Cardiac muscle cell (in vitro differentiated cells and primary cell): ENCODE results near the gene DNM2. TPM values are rescaled to one million over a fixed set of nuclear protein-coding genes. Genes with fewer than 3 reads are reported as not detected.
"Not testable (repeated sequence)": the region's sequence is repeated elsewhere in the genome, so short reads cannot be mapped to it uniquely, and the experiment has no call there.

Experiments
- DNase-seq, 2 donors: peaks; one replicate each; pipeline versions ENCODE4 v3.0.0 to v3.0.0-alpha.2; 2010 to 2017; ENCODE audit warnings: low read depth in 1 of 2, low spot score in 1 of 2
- H3K27ac ChIP-seq: fragments of 200-600 bp; sonication (generic); 2 replicates; pipeline ENCODE4 v1.5.1; 2016
- H3K27me3 ChIP-seq: fragments of 200-600 bp; sonication (generic); 2 replicates; pipeline ENCODE4 v1.6.0; 2016; ENCODE audit warnings: control low read depth
- H3K36me3 ChIP-seq: fragments of 200-600 bp; sonication (generic); 2 replicates; pipeline ENCODE4 v1.5.1; 2016; ENCODE audit warnings: control low read depth
- H3K4me1 ChIP-seq: fragments of 200-600 bp; sonication (generic); 2 replicates; pipeline ENCODE4 v1.8.1; 2017; ENCODE audit warnings: low read depth, mild to moderate bottlenecking, mixed run types
- H3K4me3 ChIP-seq: fragments of 200-600 bp; sonication (generic); 2 replicates; pipeline ENCODE4 v1.5.1; 2016; ENCODE audit warnings: mild to moderate bottlenecking
- H3K9me3 ChIP-seq: fragments of 200-600 bp; sonication (generic); 2 replicates; pipeline ENCODE4 v1.5.1; 2017; ENCODE audit warnings: low read depth, mild to moderate bottlenecking, control low read depth
- polyA plus RNA-seq: library from polyadenylated mRNA; unstranded; fragments of >200 nt; fragmentation: Nextera tagmentation; extraction: Ambion mirVana; gene quantifications from 2 replicates; pipeline ENCODE4 v1.2.1, GENCODE V29; 2016
- total RNA-seq: library from RNA; depleted of rRNA; stranded (reverse); fragments of >200 nt; gene quantifications from 2 replicates; pipeline ENCODE4 v1.2.3, GENCODE V29; 2016
- TF ChIP-seq, protein P1 (sequence below): IDR thresholded peaks from 2 replicates; pipeline ENCODE4 v1.5.1; 2012; ENCODE audit warnings: low read depth, mild to moderate bottlenecking, low read length

DNM2 gene
- total and polyA plus RNA-seq, 2 experiments from 2014 or later: 122 to 132 TPM

DNA sequence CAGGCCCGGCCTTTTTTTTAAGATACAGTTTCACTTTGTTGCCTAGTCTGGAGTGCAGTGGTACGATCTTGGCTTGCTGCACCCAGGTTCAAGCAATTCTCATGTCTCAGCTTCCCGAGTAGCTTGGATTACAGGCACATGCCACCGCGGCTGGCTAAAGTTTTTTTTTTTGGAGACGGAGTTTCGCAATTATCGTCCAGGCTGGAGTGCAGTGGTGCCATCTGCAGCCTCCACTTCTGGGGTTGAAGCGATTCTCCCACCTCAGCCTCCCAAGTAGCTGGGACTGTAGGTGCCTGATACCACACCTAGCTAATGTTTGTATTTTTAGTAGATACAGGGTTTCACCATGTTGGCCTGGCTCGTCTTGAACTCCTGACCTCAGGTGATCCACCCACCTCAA is 148.6 kb downstream of the DNM2 start:
- TF ChIP-seq, protein P1, sequence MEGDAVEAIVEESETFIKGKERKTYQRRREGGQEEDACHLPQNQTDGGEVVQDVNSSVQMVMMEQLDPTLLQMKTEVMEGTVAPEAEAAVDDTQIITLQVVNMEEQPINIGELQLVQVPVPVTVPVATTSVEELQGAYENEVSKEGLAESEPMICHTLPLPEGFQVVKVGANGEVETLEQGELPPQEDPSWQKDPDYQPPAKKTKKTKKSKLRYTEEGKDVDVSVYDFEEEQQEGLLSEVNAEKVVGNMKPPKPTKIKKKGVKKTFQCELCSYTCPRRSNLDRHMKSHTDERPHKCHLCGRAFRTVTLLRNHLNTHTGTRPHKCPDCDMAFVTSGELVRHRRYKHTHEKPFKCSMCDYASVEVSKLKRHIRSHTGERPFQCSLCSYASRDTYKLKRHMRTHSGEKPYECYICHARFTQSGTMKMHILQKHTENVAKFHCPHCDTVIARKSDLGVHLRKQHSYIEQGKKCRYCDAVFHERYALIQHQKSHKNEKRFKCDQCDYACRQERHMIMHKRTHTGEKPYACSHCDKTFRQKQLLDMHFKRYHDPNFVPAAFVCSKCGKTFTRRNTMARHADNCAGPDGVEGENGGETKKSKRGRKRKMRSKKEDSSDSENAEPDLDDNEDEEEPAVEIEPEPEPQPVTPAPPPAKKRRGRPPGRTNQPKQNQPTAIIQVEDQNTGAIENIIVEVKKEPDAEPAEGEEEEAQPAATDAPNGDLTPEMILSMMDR: no peak
- no peak overlapping the region for H3K27ac ChIP-seq

DNA sequence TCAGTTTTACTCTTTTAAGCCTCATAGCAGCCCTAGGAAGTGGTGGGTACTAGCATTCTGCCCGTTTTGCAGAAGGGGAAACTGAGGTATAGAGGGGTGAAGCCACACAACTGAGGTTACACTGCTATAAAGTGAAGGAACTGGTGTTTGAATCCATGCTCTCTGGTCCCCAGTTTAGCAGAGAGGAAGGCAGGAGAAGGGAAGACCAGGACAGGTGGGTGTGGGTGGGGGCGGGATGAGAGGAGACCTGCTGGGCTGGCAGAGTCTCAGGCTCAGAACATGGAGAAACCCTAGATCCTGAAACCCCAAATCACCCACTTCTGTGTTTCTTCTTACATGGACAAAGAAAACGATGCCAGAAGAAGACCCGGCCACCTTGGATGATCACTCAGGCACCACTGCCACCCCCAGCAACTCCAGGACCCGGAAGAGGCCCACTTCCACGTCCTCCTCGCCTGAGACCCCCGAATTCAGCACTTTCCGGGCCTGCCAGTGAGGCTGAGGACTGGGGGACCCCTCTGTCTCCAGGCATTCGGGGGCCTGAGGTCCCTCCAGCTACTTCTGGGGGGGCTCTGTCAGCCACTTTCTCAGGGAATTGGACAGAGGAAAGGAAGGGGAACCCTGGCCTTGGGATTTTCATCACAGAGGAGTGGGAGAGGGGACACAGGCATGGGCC is 151.1 kb downstream of the DNM2 start:
- Histone ChIP-seq H3K36me3 (no peaks in the 10 kb centered on the region), H3K27ac (no peak overlapping the region), H3K4me1 (peaks cover 6% of the 10 kb centered on the region), H3K27me3 (no peaks in the 10 kb centered on the region), H3K4me3 (no peak overlapping the region), H3K9me3 (no peaks in the 10 kb centered on the region)
- TF ChIP-seq, protein P1: no peak
- DNase-seq: no peak

More for the DNA sequence above, 148.6 kb downstream of the DNM2 start:
- Histone ChIP-seq H3K9me3 (no peaks in the 10 kb centered on the region), H3K4me3 (no peak overlapping the region), H3K27me3 (no peaks in the 10 kb centered on the region), H3K4me1 (peaks cover 3% of the 10 kb centered on the region), H3K36me3 (no peaks in the 10 kb centered on the region)
- DNase-seq: no peak

DNA sequence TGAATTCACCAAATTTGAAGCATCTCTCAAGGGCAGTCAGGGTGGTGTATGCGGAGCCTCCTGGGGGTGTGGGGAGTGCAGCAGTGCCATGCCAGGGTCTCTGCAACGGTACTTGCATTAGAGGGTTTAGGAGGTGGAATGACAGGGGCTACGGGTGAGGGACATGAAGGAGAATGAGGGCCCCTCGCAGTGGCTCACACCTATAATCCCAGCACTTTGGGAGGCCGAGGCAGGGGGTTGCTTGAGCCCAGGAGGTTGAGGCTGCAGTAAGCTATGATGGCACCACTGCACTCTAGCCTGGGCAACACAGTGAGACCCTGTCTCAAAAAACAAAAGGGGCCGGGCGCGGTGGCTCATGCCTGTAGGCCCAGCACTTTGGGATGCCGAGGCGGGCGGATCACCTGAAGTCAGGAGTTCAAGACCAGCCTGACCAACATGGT is 152.0 kb downstream of the DNM2 start:
- H3K27ac ChIP-seq, H3K4me3 ChIP-seq, DNase-seq, H3K9me3 ChIP-seq, H3K27me3 ChIP-seq, H3K4me1 ChIP-seq, H3K36me3 ChIP-seq: not testable (repeated sequence)

DNA sequence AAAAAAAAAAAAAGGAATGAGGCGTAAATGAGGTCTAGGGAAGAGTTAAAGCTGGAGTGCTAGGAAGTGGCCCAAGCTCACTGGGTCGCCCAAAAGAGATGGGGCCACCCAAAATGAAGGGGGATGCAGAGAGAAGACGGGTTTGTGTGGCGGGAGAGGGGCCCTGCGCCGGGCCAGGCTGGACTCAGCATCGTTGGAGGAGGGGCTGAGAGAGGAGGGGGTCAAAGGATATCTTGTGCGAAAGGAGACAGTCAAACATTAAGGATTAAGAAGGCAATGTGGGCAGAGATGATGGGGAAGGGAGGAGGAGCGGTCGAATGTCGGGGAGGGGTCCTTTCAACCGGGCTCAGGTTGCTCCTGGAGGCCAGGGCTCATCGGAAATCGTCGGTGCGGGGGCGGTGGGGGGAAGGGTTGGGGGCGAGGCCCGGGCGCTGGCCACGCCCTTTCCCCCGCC is 152.6 kb downstream of the DNM2 start:
- Histone ChIP-seq H3K4me3 (peak overlapping the region; percentile 38), H3K4me1 (peaks cover 6% of the 10 kb centered on the region), H3K36me3 (no peaks in the 10 kb centered on the region), H3K27me3 (no peaks in the 10 kb centered on the region), H3K9me3 (no peaks in the 10 kb centered on the region), H3K27ac (peak overlapping the region; percentile 55)
- DNase-seq: no peak
- TF ChIP-seq, protein P1: no peak

DNA sequence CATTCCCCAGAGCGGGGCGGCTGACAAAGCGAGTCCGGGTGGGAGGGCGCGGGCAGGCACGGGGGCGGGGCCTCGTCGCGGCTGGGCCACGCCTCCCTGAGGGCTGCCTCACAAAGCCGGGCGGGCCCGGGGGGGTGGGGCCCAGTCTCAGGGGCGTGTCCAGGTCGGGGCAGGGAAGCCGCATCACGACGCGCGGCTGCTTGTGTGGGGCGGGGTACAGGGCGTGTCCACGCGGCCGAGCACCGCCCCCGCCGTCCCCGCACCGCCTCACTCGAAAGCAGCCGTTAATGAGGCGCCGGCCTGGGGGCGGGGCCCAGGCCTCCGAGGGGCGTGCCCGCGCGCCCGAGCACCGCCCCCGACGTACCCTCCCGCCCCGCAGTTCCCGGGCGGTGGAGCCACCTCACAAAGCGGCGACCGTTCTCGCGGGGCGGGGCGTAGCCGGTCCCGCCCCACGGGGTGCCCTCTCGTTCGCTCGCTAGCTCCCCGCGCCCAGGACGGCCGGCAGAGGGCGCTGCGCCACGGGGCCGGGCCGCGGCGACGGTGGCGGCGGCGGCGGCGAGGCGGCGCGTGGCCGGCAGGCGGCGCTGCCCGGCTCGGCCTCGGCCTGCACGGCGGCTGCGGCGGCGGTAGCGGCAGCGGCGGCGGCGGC is 153.2 kb downstream of the DNM2 start, which contains the start of gene CARM1:
Gene CARM1 (plus strand): TSS at position 599 of the 649 bp plus-strand sequence. CDS start 150 bp downstream, outside the sequence.
- DNase-seq: peak; percentile 98 to 100
- Histone ChIP-seq H3K27me3 (no peaks in the 10 kb centered on the region), H3K9me3 (no peaks in the 10 kb centered on the region), H3K4me3 (peak within 1 kb of the TSS; percentile 95), H3K36me3 (no peaks in the 10 kb centered on the region), H3K4me1 (peaks cover 6% of the 10 kb centered on the region), H3K27ac (peak within 1 kb of the TSS; percentile 96)
- TF ChIP-seq, protein P1: peak; percentile 48
